Loucy (cell line): ENCODE results near the gene RNF169.

Experiments used
- H2AFZ ChIP-seq: fragments of 200-600 bp; sonication (generic); 2 replicates; pipeline ENCODE4 v1.6.0; 2016; ENCODE audit warnings: antibody characterized with exemption, mild to moderate bottlenecking, low read length, moderate library complexity
- H3F3A ChIP-seq: fragments of 200-600 bp; 2 replicates; pipeline ENCODE4 v1.6.0; 2016; ENCODE audit warnings: antibody characterized with exemption, low read depth, mild to moderate bottlenecking
- H3K27me3 ChIP-seq: fragments of 200-600 bp; sonication (generic); 2 replicates; pipeline ENCODE4 v1.6.1; 2014; ENCODE audit warnings: low read length, mild to moderate bottlenecking; ENCODE audit not compliant: insufficient read depth, poor library complexity, severe bottlenecking
- H3K36me3 ChIP-seq: fragments of 200-600 bp; sonication (generic); 2 replicates; pipeline ENCODE4 v1.6.1; 2016; ENCODE audit warnings: low read length; ENCODE audit not compliant: insufficient read depth
- H3K4me1 ChIP-seq: fragments of 200-600 bp; sonication (generic); 2 replicates; pipeline ENCODE4 v1.5.1; 2014; ENCODE audit warnings: low read length, mild to moderate bottlenecking; ENCODE audit not compliant: insufficient read depth, poor library complexity, severe bottlenecking
- H3K4me2 ChIP-seq: fragments of 200-600 bp; sonication (generic); 2 replicates; pipeline ENCODE4 v1.6.0; 2014; ENCODE audit warnings: antibody characterized with exemption, low read length, low read depth, mild to moderate bottlenecking; ENCODE audit not compliant: poor library complexity, severe bottlenecking
- H3K4me3 ChIP-seq: fragments of 200-600 bp; sonication (generic); 2 replicates; pipeline ENCODE4 v1.5.1; 2014; ENCODE audit warnings: low read length, mild to moderate bottlenecking, mixed read lengths; ENCODE audit not compliant: poor library complexity, severe bottlenecking
- H3K79me2 ChIP-seq: fragments of 200-600 bp; sonication (generic); 2 replicates; pipeline ENCODE4 v1.6.1; 2014; ENCODE audit warnings: low read length; ENCODE audit not compliant: insufficient read depth
- H3K9ac ChIP-seq: fragments of 200-600 bp; sonication (generic); 2 replicates; pipeline ENCODE4 v1.6.0; 2014; ENCODE audit warnings: mild to moderate bottlenecking, low read depth, low read length, moderate library complexity; ENCODE audit not compliant: poor library complexity, severe bottlenecking
- H3K9me2 ChIP-seq: fragments of 200-600 bp; sonication (generic); replicated peaks from 2 replicates; pipeline ENCODE4 v1.6.1; 2016; ENCODE audit warnings: low read depth, low read length, mixed read lengths
- H3K9me3 ChIP-seq: fragments of 200-600 bp; sonication (generic); 2 replicates; pipeline ENCODE4 v1.6.1; 2014; ENCODE audit warnings: mild to moderate bottlenecking, antibody characterized with exemption, low read length, low read depth; ENCODE audit not compliant: insufficient read depth
- H4K20me1 ChIP-seq: fragments of 200-600 bp; sonication (generic); 2 replicates; pipeline ENCODE4 v1.6.0; 2014; ENCODE audit warnings: antibody characterized with exemption, low read length, mild to moderate bottlenecking; ENCODE audit not compliant: insufficient read depth, poor library complexity, severe bottlenecking
- CTCF ChIP-seq: fragments of 200-600 bp; sonication (generic); conservative IDR thresholded peaks from 2 replicates; pipeline ENCODE4 v1.5.1; 2014; ENCODE audit warnings: mild to moderate bottlenecking, antibody characterized with exemption, low read length
- EZH2phosphoT487 ChIP-seq: fragments of 200-600 bp; IDR thresholded peaks from 2 replicates; pipeline ENCODE4 v1.6.1; 2018; ENCODE audit warnings: antibody characterized with exemption, mild to moderate bottlenecking, moderate library complexity, borderline replicate concordance

RNF169 gene

GRCh38 chr11:74707602-74708510 is 40.8 kb upstream of the RNF169 start:
- no peak for TF ChIP-seq EZH2phosphoT487
- no peak for TF ChIP-seq CTCF
- no peaks in the 10 kb centered on the region for H4K20me1 ChIP-seq
- no peaks in the 10 kb centered on the region for H3F3A ChIP-seq
- H3K36me3 ChIP-seq: no peaks in the 10 kb centered on the region
- no peak overlapping the region for H3K4me2 ChIP-seq
- H3K9ac ChIP-seq: no peak overlapping the region
- H3K4me3 ChIP-seq: no peak overlapping the region
- no peaks in the 10 kb centered on the region for H3K9me2 ChIP-seq
- no peak overlapping the region for H2AFZ ChIP-seq
- no peaks in the 10 kb centered on the region for H3K27me3 ChIP-seq
- no peaks in the 10 kb centered on the region for H3K9me3 ChIP-seq
- no peaks in the 10 kb centered on the region for H3K79me2 ChIP-seq
- H3K4me1 ChIP-seq: no peaks in the 10 kb centered on the region

GRCh38 chr11:74709175-74709574 is 39.5 kb upstream of the RNF169 start:
- TF ChIP-seq EZH2phosphoT487 (no peak), CTCF (no peak)
- no peaks in the 10 kb centered on the region for H3K9me2 ChIP-seq
- H3K27me3 ChIP-seq: no peaks in the 10 kb centered on the region
- no peaks in the 10 kb centered on the region for H3K36me3 ChIP-seq
- no peaks in the 10 kb centered on the region for H3K9me3 ChIP-seq
- no peak overlapping the region for H3K9ac ChIP-seq
- no peaks in the 10 kb centered on the region for H3K4me1 ChIP-seq
- H3K79me2 ChIP-seq: no peaks in the 10 kb centered on the region
- H3K4me3 ChIP-seq: no peak overlapping the region
- H4K20me1 ChIP-seq: no peaks in the 10 kb centered on the region
- H3F3A ChIP-seq: no peaks in the 10 kb centered on the region
- H3K4me2 ChIP-seq: no peak overlapping the region
- H2AFZ ChIP-seq: no peak overlapping the region

- Histone ChIP-seq H3K27me3 (no peaks in the 10 kb centered on the region), H3K9me2 (no peaks in the 10 kb centered on the region), H3K9ac (no peak overlapping the region)
Measured at GRCh38 chr11:74710281-74710938, 38.2 kb upstream of the RNF169 start.

More at GRCh38 chr11:74710281-74710938, 38.2 kb upstream of the RNF169 start:
- TF ChIP-seq EZH2phosphoT487 (no peak), CTCF (no peak)
- H3K4me2 ChIP-seq: no peak overlapping the region
- no peaks in the 10 kb centered on the region for H4K20me1 ChIP-seq
- H3K9me3 ChIP-seq: no peaks in the 10 kb centered on the region
- H3K4me1 ChIP-seq: no peaks in the 10 kb centered on the region
- no peaks in the 10 kb centered on the region for H3K79me2 ChIP-seq
- H2AFZ ChIP-seq: no peak overlapping the region
- no peak overlapping the region for H3K4me3 ChIP-seq
- no peaks in the 10 kb centered on the region for H3F3A ChIP-seq
- no peaks in the 10 kb centered on the region for H3K36me3 ChIP-seq
